Hypothalamus (tissue), 51 donors: Measurements from ENCODE around the gene SAMD13.
"Not testable (repeated sequence)": the region's sequence is repeated elsewhere in the genome, so short reads cannot be mapped to it uniquely, and the experiment has no call there.

Experiments
- DNase-seq, 51 donors: peaks; one replicate each; lab custom pipeline; 2025; lab: John Stamatoyannopoulos, UW

The SAMD13 gene

DNA sequence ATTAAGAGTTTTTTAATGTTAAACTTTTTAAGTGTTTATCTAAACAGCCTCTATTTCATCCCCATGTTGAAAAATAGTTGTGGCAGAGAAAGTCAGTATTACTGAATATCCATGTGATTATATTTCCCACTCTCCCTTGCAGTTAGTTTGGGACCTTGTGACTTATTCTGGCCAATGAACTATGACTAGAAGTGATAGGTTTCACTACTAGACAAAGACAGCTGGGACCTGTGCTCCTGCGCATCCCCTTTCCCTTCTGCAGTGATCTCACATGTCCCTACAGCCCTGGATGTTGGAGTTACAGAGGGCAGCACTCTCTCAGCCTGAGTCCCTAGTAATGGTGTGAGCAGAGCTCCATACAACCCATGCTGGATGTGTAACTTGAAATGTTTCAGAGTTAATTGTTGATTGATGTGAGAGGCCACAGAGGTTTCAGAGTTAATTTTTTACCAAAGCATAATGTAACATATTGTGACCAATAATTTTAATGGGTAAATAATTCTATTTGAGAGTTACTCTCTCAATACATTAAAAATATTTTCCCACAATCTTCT, 18.7 kb upstream of the SAMD13 start:
- no peak for DNase-seq

DNA sequence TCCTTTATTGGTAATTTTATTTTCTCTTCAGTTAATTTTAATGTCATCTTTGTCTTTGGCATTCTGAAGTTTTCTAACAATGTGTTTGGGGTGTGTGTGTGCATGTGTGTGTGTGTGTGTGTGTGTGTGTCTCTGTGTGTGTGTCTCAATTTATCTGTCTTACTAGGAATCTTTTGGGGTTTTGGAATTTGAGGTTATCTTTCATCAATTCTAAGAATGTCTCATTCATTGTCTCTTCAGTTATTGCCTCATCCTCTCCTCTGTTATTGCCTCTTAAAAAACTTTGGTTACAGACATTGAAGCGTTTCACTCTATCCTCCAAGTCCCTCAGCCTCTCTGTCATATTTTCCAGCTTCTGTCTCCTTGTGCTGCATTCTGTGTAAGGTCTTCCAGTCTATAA, 18.1 kb upstream of the SAMD13 start:
- DNase-seq = no peak

DNA sequence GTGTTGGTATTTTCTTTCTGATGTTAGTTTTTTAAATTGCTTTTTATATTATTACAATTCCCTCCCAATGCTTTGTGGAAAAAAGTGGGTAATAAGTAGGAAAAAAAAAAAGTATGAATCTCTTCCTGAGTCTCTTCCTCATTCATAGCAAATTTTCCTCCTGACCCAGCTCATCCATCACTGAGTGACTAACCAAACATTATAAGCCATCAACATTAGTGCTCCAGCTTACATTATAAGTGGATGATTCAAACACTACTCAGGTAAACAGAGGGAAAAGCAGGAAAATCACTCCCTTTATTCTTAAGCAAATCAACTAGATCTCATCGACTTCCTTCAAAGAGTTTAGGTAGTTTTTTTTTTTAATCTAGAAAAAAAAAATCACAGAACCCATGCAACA, 15.4 kb upstream of the SAMD13 start:
- DNase-seq = no peak

DNA sequence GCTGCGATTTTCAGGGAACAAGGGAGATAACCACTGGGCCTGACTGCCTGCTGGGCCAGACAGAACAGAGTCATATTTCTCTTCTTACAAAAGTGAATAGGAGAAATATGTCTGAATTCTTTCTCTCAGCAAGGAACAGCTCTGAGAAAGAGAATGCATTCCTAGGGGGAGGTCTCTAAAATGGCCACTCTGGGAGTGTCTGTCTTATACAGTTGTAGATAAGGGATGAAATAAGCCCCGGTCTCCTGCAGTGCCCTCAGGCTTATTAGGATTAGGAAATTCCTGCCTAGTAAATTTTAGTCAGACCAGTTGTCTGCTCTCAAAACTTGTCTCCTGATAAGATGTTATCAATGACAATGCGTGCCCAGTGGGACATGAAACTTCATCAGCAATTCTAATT, 14.1 kb upstream of the SAMD13 start:
- DNase-seq = not testable (repeated sequence)

GRCh38 chr1:84289169-84289785, 12.2 kb upstream of the SAMD13 start:
- peak in 8 of 51 donors; percentile 0 to 20 (median 3) for DNase-seq

- no peak for DNase-seq
Measured at GRCh38 chr1:84291882-84292655, 9.4 kb upstream of the SAMD13 start.

GRCh38 chr1:84293766-84294165, 7.7 kb upstream of the SAMD13 start:
- DNase-seq = no peak

DNA sequence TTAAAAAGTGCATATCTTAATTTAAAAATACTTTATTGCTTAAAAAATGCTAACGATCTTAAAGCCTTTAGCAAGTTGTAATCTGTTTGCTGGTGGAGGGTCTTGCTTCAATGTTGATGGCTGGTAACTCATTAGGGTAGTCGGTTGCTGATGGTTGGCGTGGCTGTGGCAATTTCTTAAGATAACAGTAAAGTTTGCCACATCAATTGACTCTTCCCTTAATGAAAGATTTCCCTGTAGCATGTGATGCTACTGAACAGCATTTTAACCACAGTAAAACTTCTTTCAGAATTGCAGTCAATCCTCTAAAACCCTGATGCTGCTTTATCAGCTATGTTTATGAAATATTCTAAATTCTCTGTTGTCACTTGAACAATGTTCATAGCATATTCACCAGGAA, 6.8 kb upstream of the SAMD13 start:
- DNase-seq = no peak

DNA sequence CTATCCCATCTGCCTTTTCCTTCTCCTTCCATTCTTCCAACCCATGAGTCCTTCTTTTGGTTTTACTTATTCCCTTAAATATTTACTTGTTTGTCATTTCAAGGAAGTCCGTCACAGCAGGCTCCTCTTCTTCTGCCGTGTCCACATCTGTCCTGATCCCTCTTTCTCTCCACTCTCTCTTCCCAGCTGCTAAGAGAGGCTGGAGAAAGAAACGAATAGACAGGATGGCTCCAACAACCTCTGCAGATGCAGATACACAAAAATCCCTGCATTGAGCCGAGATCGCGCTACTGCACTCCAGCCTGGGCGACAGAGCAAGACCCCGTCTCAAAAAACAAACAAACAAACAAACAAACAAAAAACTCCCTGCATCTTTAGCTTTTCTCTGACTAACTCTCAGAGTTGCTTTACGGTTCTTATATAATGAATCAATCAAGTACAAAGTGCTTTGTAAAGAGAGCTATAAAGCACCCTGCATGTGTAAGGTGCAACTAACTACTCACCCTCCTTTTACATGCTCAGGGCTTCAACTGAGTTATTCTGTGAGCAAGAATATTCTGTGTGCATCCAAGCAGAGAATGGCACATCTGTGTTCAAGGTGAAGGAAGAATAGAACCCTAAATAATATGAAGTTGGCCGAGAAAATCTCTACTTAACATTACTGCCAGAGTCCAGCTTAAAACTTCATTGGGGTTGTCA, 3.8 kb upstream of the SAMD13 start:
- peak in 3 of 51 donors; percentile 0 to 48 (median 22) for DNase-seq

DNA sequence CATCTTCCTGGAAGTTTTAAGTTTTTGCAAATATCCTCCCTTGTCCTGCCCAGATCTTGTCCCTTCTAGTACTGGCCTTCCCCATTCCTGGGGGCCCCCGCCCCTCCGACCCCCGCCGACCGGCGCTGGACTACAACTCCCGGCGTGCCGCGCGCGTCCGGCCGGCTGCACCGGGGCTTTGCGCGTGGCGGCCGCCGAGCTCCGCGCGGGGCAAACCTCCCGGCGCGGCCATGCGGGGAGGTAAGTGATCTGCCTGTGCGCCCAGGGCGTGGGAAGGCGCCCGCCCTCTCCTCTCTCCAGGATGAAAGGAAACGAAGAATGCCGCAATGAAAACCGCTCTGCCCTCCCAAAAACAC, 3.2 kb upstream of the SAMD13 start:
- DNase-seq = peak in 44 of 51 donors; percentile 15 to 90 (median 66)

GRCh38 chr1:84298684-84299535, 2.6 kb upstream of the SAMD13 start:
- peak in 40 of 51 donors; percentile 20 to 90 (median 67) for DNase-seq

DNA sequence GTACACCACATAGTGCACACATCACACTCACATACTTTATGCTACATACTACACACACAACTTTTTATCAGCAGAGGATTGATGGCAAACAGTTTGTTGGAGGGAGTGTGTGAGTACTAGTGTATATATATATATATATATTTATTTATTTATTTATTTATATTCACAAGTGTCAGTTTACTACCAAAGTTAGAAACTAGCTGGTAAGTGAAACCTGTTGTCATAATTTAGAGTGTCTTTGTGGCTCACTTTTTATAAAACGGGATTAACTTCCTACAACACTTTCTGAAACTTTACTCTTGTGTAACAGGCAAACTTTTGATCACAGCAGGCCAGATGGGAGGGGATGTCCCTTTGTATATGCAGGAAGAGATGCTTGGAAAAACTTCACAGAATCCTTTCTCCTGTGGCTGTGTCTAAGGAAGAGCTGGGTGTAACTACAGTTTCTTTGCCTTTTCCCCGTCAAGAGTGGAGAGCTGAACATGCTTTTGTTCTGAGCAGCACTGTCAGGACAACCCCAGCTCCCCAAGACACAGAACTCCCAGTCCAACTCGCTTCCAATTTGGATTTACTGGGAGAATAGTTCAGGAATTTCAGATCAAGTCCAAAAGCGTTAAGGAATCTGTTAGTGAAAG, 1.9 kb upstream of the SAMD13 start:
- peak in 8 of 51 donors; percentile 1 to 39 (median 6) for DNase-seq

DNA sequence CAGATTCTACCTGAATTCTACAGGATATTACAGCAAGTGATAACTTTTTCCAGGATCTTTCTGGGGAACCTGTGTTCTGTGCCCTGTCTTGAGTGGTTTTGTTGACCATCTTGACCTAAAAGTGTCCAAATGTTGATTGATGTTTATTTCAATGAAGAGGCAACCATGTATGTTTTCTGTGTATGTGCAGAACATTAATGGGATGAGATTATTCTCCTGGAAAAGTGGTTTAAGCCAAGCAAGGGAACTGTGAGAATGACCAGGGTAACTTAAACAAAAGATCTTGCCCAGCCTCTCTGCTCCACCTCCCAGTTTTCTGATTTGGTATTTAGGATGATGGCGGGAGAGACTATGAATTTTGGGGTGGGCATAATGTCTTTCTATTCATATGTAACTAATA, 1.0 kb upstream of the SAMD13 start:
- DNase-seq = peak in 1 of 51 donors; percentile 17

- peak in 1 of 51 donors; percentile 68 for DNase-seq
Measured at GRCh38 chr1:84301785-84302385, 377 bp downstream of the SAMD13 start.

DNA sequence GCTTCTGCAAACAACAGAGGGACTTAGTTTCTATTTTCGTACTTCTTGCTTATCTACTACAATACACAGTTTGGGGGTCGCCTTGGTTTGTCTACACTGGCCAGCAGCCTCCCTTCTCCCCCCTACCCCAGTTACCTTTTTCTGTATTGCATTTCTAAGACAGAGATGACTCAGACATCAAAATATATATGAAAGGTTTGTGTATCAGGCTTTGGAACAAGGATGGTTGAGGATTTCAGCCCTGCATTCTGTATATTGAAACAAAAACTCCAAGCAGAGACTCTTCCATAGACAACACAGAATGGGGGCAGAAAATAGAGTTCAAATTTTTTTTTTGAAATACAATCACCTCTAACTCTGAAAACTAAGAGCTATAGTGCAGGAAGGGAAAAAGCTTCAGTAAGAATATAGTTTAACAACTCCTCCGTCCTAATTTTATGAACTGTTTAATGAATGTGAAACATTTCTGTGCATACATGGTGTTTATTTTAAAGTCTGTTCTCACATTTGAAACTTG, 1.9 kb downstream of the SAMD13 start:
- DNase-seq = peak in 4 of 51 donors; percentile 15 to 73 (median 36)

DNA sequence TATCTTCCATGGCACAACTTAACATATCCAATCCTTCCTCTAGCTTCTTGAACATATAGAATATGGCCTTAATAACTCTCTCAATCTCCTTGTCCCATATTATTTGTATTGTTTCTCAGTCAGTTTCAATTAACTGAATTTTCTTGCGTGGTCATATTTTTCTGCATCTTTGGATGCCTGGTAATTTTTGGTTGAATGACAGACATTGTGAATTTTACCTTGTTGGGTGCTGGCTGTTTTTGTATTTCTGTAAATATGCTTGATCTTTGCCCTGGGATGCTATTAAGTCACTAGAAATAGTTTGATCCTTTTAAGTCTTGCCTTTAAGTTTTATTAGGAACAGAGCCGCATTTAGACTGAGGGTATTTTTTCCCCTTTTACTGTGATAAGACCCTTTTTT, 5.9 kb downstream of the SAMD13 start:
- no peak for DNase-seq

GRCh38 chr1:84311296-84311695, 9.8 kb downstream of the SAMD13 start:
- no peak for DNase-seq

DNA sequence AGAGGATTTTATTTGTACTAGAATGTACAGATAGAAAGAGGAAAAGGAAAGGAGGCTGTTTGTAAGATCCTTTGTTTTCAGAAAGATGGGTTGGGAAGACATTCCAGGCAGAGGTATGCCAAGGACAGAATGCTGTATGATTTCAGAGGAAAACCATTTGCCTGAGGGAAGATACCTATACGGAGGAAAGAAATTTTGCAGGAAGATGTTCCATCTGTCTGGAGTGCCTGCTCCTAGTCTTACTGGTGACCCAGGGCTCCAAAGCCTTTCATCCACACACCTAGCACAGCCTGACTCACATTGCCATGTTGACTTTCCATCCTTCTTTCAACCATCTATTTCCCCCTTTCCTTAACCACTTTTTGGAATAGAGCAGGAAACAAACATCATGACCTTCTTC, 18.2 kb downstream of the SAMD13 start:
- DNase-seq = no peak

- DNase-seq = no peak
Measured at GRCh38 chr1:84327830-84328229, 26.3 kb downstream of the SAMD13 start.
